ENCODE data around the gene DAP.
"Not testable (repeated sequence)": the region's sequence is repeated elsewhere in the genome, so short reads cannot be mapped to it uniquely, and the experiment has no call there.

Gene DAP

DNA sequence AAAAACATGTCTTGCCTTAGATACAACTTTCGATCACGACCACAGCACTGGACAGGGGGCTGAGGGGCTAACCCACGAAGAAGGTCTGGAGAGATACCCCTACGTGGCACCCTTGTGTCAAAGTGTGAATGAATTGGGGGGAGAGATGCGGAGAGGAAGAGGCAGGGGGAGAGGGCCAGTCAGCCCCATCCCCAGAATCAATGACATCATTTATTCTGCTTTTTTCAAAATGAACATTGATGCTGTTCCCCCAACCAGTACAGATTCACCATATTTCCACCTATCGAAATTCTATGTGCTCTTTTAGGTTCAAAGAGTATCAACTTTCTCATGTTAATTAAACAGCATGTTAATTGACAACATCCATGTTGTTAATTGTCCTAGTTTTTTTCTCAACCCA is 32.4 kb downstream of the DAP start:
- peaks cover 37 to 93% (median 74%) of the 10 kb centered on the region in 11 experiments for H3K36me3 ChIP-seq
- no peak for TF ChIP-seq Cebpa-rat (IDR thresholded peaks at IDR 0.05)
- H3K9me3 ChIP-seq (replicated peaks in 1 of 11): 0 out of 22 replicates have a peak, but pooled peaks cover 0 to 4% (median 0%) of the 10 kb centered on the region in 11 experiments
- peaks cover 5 to 56% (median 23%) of the 10 kb centered on the region in 11 experiments; a peak in 12 of 22 replicates for H4K20me1 ChIP-seq
- H3K4me1 ChIP-seq: peaks cover 27 to 88% (median 49%) of the 10 kb centered on the region in 10 experiments
- no peak overlapping the region; a peak in 1 of 22 replicates for H3K4me2 ChIP-seq
- H3K9ac ChIP-seq: no peak overlapping the region
- no peak overlapping the region for H3K4me3 ChIP-seq
- H3K27ac ChIP-seq: peak overlapping the region in 6 of 11 experiments; percentile 38 to 85 (median 78); a peak in 7 of 22 replicates
- no peaks in the 10 kb centered on the region for H3K27me3 ChIP-seq

DNA sequence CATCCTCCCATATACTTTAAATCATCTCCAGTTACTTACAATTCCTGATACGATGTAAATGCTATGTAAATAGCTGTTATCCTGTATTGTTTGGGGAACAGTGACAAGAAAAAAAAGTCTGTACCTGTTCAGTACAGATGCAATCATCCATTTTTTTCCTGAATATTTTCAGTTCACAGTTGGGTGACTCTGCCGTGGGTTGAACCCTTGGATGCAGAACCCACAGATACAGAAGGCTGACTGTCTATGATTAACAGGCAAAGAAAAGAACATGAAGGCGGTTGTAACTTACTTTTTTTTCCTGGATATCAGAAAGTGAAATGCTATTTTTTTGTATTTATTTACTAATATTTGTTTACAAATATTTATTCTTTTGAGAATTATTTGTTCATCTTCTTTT is 33.2 kb downstream of the DAP start:
- peak overlapping the region in 5 of 11 experiments; percentile 18 to 82 (median 29); a peak in 2 of 22 replicates for H3K27ac ChIP-seq
- H3K4me1 ChIP-seq: peaks cover 27 to 81% (median 48%) of the 10 kb centered on the region in 10 experiments
- H3K9ac ChIP-seq: no peak overlapping the region
- peaks cover 39 to 93% (median 74%) of the 10 kb centered on the region in 11 experiments for H3K36me3 ChIP-seq
- H3K27me3 ChIP-seq: no peaks in the 10 kb centered on the region
- H3K4me2 ChIP-seq: peak overlapping the region; percentile 13 to 73 (median 42); a peak in 16 of 22 replicates
- TF ChIP-seq Cebpa-rat (IDR thresholded peaks at IDR 0.05): no peak
- H3K9me3 ChIP-seq (replicated peaks in 1 of 11): no peaks in the 10 kb centered on the region
- no peak overlapping the region for H3K4me3 ChIP-seq
- H4K20me1 ChIP-seq: peaks cover 5 to 61% (median 27%) of the 10 kb centered on the region in 11 experiments; a peak in 11 of 22 replicates

DNA sequence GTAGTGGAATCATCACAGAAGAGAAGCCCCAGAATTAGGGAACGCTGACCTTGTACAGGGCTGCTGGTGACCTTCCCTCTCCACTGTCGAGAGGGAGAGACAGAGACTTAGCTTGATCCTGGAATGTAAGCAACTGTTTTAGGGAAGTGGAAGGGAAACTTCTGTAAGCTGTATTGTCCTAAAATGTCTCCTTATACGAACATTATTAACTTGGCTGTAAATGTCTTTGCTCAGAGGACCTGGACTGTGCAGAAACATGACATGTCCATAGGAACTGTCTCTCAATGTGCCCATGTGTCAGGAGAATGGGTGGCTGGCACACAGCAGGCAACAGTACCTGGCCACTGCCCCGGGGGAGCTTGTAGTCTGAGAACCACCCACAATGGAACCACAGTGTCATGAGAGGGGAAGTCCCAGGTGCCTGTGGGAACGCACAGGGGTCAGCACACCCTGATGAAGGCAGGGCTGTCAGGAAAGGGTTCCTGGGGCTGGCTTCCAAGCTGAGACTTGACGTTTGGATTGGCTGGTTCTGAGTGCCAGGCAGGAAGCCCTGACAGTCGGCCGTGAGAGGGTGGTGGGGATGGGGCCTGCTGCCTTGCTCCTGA is 34.0 kb downstream of the DAP start:
- peak overlapping the region in 9 of 11 experiments; percentile 16 to 52 (median 30); a peak in 13 of 22 replicates for H3K27ac ChIP-seq
- no peaks in the 10 kb centered on the region for H3K27me3 ChIP-seq
- 0 out of 22 replicates have a peak overlapping the region, but pooled peaks of 1 of the 11 experiments have one; percentile 0 for H3K9ac ChIP-seq
- no peak for TF ChIP-seq Cebpa-rat (IDR thresholded peaks at IDR 0.05)
- peak overlapping the region; percentile 13 to 73 (median 42); a peak in 21 of 22 replicates for H3K4me2 ChIP-seq
- peaks cover 27 to 72% (median 45%) of the 10 kb centered on the region in 10 experiments for H3K4me1 ChIP-seq
- H4K20me1 ChIP-seq: peaks cover 5 to 64% (median 27%) of the 10 kb centered on the region in 11 experiments; a peak in 11 of 22 replicates
- no peak overlapping the region for H3K4me3 ChIP-seq
- peaks cover 36 to 90% (median 72%) of the 10 kb centered on the region in 11 experiments for H3K36me3 ChIP-seq
- H3K9me3 ChIP-seq (replicated peaks in 1 of 11): peaks cover 0 to 2% (median 0%) of the 10 kb centered on the region in 11 experiments; a peak in 5 of 22 replicates

DNA sequence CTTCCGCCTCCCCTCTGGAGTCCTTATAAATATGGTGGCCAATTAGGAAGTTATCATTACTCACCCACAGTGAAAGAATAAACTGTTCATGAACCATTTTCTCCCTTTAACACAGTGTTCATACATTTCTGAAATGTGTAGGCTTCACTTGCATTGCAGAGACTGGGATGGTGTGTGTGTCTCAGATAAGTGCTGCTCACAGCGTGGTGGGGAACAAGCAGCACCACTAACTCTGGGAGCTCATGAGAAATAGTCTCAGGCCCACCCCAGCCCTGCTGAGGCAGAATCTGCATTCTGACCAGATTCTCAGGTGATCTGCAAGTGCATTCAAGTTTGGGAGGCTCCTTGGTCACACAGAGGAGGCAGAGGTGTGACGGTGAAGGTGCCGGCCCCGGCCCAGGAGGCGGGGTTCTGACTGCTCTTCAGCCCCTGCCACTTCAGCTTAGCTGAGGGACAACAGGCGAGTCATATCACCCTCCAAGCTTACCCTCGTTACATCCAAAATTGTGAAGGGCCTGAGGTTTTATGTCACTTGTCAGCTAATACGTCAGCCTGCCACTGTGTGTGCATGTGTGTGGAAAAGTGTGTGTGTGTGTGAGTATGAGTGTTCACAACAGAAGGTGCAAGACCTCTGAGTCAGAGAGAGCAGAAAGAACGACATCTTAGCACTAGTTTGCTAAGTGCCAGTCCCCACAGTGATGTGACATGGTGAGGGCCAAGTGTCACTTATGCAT is 34.7 kb downstream of the DAP start:
- Histone ChIP-seq H4K20me1 (peaks cover 5 to 67% (median 27%) of the 10 kb centered on the region in 11 experiments; a peak in 11 of 22 replicates), H3K4me1 (peaks cover 27 to 66% (median 44%) of the 10 kb centered on the region in 10 experiments), H3K9ac (no peak overlapping the region), H3K4me2 (peak overlapping the region in 2 of 11 experiments; percentile 49 to 73; a peak in 6 of 22 replicates), H3K27ac (peak overlapping the region in 3 of 11 experiments; percentile 24 to 44 (median 30); a peak in 4 of 22 replicates), H3K36me3 (peaks cover 35 to 90% (median 72%) of the 10 kb centered on the region in 11 experiments), H3K4me3 (no peak overlapping the region), H3K27me3 (no peaks in the 10 kb centered on the region), H3K9me3 (replicated peaks in 1 of 11) (peaks cover 0 to 8% (median 4%) of the 10 kb centered on the region in 11 experiments; a peak in 9 of 22 replicates)
- TF ChIP-seq Cebpa-rat (IDR thresholded peaks at IDR 0.05): no peak

DNA sequence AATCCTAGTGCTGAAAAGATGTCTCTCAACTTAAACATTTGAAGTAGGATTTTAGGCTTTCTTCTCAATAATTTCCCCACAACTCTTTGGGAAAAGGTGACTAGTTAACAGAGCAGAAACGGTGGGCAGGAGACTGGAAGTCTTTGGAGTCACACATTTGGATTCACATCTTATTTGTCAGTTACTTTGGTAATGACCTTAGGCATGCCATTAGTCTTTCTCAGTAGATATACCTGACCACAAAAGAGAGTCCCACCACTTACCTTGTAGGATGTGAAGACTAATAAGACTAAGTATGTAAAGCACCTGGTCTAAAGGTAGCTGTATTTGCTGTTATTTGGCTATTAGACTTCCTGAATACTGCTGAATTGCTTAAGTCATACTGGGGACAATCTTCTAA is 35.4 kb downstream of the DAP start:
- no peak overlapping the region for H3K4me3 ChIP-seq

DNA sequence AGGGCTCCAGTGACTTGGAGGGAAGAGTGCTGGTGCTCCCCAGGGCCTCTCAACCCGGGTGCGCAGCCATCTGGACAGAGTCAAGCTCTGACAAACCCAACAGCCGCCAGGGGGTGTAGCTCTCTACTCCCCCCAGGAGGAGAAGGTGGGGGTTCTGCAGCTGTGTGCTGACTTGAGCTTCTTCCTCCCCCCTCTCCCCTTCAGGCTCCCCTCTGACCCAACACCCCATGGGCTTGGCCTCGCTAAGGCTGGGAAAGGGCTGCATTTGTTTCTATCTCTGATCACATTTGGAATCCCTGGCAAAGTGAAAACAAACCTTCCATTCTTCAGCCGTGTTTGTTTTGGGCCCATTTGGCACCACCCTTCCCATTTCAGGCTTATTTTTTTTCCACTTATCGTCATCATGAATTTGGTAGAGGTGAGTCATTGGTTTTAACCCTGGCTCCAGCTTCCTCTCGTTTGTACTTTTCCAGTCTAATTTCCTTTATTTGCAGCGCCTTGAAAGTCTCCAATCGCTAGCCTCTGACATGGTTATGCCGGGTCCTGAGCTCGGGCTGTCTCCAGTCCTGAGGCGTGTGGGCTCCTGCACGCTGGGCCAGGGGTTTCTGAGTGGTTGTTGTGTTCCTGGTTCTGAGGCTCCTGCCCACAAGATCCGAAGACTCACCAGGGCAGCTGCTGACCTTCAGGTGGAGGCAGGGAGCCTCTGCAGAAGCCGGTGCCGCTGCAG is 36.1 kb downstream of the DAP start:
- H3K4me2 ChIP-seq: peak overlapping the region in 5 of 11 experiments; percentile 21 to 71 (median 40); a peak in 10 of 22 replicates

More for the DNA sequence above, 35.4 kb downstream of the DAP start:
- Histone ChIP-seq H3K36me3 (peaks cover 41 to 93% (median 75%) of the 10 kb centered on the region in 11 experiments), H3K9ac (no peak overlapping the region), H3K9me3 (replicated peaks in 1 of 11) (peaks cover 0 to 15% (median 10%) of the 10 kb centered on the region in 11 experiments; a peak in 15 of 22 replicates), H3K27ac (no peak overlapping the region), H3K27me3 (no peaks in the 10 kb centered on the region), H3K4me2 (peak overlapping the region in 3 of 11 experiments; percentile 25 to 71 (median 40); a peak in 3 of 22 replicates), H4K20me1 (peaks cover 5 to 69% (median 27%) of the 10 kb centered on the region in 11 experiments; a peak in 11 of 22 replicates), H3K4me1 (peaks cover 27 to 60% (median 41%) of the 10 kb centered on the region in 10 experiments)
- TF ChIP-seq Cebpa-rat (IDR thresholded peaks at IDR 0.05): no peak

DNA sequence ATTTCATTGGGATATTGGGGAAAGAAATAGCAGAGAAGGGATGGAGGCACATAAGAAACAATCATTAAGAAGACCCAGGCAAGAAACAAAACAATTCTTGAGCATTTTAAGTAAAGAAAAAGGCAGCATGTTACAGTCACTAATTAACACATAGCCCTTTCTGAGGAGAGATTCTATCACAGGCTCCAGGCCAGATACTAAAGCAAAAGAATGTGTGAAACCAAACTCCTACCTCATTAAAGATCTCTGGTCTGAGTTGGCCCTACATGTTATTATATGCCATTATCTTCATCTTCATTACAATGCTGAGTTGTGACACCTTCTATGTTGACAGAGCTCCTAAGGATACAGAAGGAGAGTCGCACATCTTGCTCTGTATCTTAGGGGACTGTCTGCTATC is 37.5 kb downstream of the DAP start:
- H3K27me3 ChIP-seq: no peaks in the 10 kb centered on the region
- no peak overlapping the region for H3K4me2 ChIP-seq
- H3K27ac ChIP-seq: no peak overlapping the region
- no peak for TF ChIP-seq Cebpa-rat (IDR thresholded peaks at IDR 0.05)
- H3K4me3 ChIP-seq: no peak overlapping the region
- peaks cover 0 to 34% (median 23%) of the 10 kb centered on the region in 11 experiments; a peak in 16 of 22 replicates for H3K9me3 ChIP-seq (replicated peaks in 1 of 11)
- H3K36me3 ChIP-seq: peaks cover 53 to 100% (median 92%) of the 10 kb centered on the region in 11 experiments
- H4K20me1 ChIP-seq: peaks cover 4 to 75% (median 27%) of the 10 kb centered on the region in 11 experiments; a peak in 11 of 22 replicates
- peaks cover 11 to 46% (median 21%) of the 10 kb centered on the region in 10 experiments; a peak in 18 of 20 replicates for H3K4me1 ChIP-seq
- H3K9ac ChIP-seq: no peak overlapping the region

More for the DNA sequence above, 36.1 kb downstream of the DAP start:
- no peak overlapping the region for H3K9ac ChIP-seq
- peak overlapping the region in 2 of 11 experiments; percentile 9 to 12; a peak in 2 of 22 replicates for H3K27ac ChIP-seq
- H3K4me1 ChIP-seq: peaks cover 20 to 53% (median 35%) of the 10 kb centered on the region in 10 experiments
- TF ChIP-seq Cebpa-rat (IDR thresholded peaks at IDR 0.05): no peak
- no peak overlapping the region for H3K4me3 ChIP-seq
- H3K27me3 ChIP-seq: no peaks in the 10 kb centered on the region
- H3K9me3 ChIP-seq (replicated peaks in 1 of 11): peaks cover 0 to 20% (median 16%) of the 10 kb centered on the region in 11 experiments; a peak in 15 of 22 replicates
- peaks cover 48 to 95% (median 82%) of the 10 kb centered on the region in 11 experiments for H3K36me3 ChIP-seq
- H4K20me1 ChIP-seq: peaks cover 5 to 67% (median 27%) of the 10 kb centered on the region in 11 experiments; a peak in 11 of 22 replicates

DNA sequence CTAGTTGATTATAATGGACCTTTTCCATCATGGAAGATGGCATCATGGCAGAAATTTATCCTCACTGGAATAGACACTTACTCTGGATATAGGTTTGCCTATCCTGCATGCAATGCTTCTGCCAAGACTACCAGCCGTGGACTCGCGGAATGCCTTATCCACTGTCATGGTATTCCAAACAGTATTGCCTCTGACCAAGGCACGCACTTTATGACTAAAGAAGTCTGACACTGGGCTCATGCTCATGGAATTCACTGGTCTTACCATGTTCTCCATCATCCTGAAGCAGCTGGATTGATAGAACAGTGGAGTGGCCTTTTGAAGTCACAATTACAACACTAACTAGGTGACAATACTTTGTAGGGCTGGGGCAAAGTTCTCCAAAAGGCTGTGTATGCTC is 40.3 kb downstream of the DAP start:
- not testable (repeated sequence) for H3K27me3 ChIP-seq, H3K9ac ChIP-seq, H3K4me2 ChIP-seq, H3K4me3 ChIP-seq, H3K27ac ChIP-seq
- Histone ChIP-seq H4K20me1 (peaks cover 0 to 69% (median 24%) of the 10 kb centered on the region in 11 experiments; a peak in 10 of 22 replicates), H3K36me3 (peaks cover 74 to 100% (median 96%) of the 10 kb centered on the region in 11 experiments), H3K9me3 (replicated peaks in 1 of 11) (peaks cover 6 to 47% (median 36%) of the 10 kb centered on the region in 11 experiments; a peak in 19 of 22 replicates), H3K4me1 (peaks cover 0 to 29% (median 7%) of the 10 kb centered on the region in 10 experiments; a peak in 11 of 20 replicates)

All from BLaER1 treated with 17β-estradiol and CSF1 and Interleukin-3, amounts not matched to agents 10 nM and 100 nM (cell line).